Activated naive CD8-positive, alpha-beta T cell treated with anti-CD3 and anti-CD28 coated beads, Interleukin-2, amount 50 U/mL, for 24 hours (primary cell): ENCODE results near the gene RASA3.
"Not testable (repeated sequence)": the region's sequence is repeated elsewhere in the genome, so short reads cannot be mapped to it uniquely, and the experiment has no call there.

Experiments
- ATAC-seq: fragments of 150-1000 bp; cut with Tn5 transposase; one replicate; pipeline ENCODE4 v1.10.0; 2021
- DNase-seq: peaks from one replicate; pipeline ENCODE4 v3.0.0; 2021
- H3K27ac Mint-ChIP-seq: one replicate; pipeline ENCODE4 v1.8.0; 2021; ENCODE audit warnings: mild to moderate bottlenecking, mixed read lengths
- H3K27me3 Mint-ChIP-seq: one replicate; pipeline ENCODE4 v1.8.0; 2021; ENCODE audit warnings: mixed read lengths
- H3K36me3 Mint-ChIP-seq: one replicate; pipeline ENCODE4 v1.8.0; 2021; ENCODE audit warnings: low read depth, mixed read lengths
- H3K4me1 Mint-ChIP-seq: one replicate; pipeline ENCODE4 v1.8.0; 2021; ENCODE audit warnings: mixed read lengths
- H3K4me3 Mint-ChIP-seq: one replicate; pipeline ENCODE4 v1.8.0; 2021; ENCODE audit warnings: mild to moderate bottlenecking, moderate library complexity, mixed read lengths
- H3K9me3 Mint-ChIP-seq: one replicate; pipeline ENCODE4 v1.8.0; 2021; ENCODE audit warnings: mixed read lengths

Gene RASA3

DNA sequence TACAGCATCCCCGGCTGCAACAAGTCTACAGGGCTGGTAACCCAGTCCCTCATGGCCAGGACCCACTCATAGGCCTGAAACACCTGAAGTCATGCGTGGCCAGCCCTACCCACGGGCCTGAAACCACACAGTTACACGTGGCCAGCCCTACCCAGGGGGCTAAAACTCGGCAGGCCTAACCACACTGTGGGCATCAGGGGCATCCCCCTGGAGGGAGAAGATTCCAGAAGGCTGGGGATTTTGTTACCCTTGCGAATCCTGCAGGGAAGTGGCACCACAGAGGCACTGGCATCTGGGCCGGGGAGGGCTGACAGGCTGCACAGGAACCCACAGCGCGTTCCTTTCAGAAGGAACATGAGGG is 110.1 kb downstream of the RASA3 start:
- Mint-ChIP-seq H3K27me3 (no peaks in the 10 kb centered on the region), H3K36me3 (peaks cover 25% of the 10 kb centered on the region), H3K4me1 (no peaks in the 10 kb centered on the region), H3K9me3 (no peaks in the 10 kb centered on the region), H3K4me3 (no peak overlapping the region), H3K27ac (no peak overlapping the region)
- ATAC-seq (no peak), DNase-seq (no peak)

DNA sequence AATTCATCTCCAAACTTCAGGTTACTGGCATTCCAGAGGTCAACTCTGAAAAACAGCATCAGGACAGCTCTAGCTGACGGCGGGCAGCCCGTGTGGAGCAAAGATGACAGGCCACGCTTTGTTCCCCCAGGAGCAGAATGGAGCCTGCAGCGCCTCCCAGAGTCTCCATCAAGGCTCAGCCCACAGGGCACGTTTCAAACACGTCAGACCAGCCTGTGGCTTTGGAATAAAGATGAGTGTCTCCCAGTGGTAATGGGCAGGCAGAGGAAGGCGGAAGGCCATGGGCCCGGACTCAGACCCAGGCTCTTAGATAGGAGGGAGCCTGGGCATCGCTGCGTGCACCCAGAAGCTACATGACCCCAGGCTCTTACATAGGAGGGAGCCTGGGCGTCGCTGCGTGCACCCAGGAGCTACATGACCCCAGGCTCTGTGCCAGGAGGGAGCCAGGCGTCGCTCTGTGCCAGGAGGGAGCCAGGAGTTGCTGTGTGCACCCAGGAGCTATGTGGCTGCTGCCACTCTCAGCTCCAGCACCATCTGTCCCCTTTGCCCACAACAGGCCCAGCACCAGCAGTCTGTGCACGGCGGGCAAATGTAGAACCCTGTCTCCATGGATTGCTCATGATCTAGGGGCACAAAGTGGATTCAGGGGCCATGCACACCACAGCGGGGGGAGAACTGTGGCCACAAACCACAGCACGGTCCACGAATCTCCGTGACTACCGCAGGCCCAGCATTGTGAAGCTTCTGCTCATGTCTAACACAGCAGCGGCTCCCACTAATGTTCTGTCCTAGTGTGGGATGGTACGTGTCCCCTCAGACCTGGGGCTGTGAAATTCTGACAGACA is 110.7 kb downstream of the RASA3 start:
- Mint-ChIP-seq H3K9me3 (no peaks in the 10 kb centered on the region), H3K36me3 (peaks cover 27% of the 10 kb centered on the region), H3K4me3 (no peak overlapping the region), H3K4me1 (peaks cover 3% of the 10 kb centered on the region), H3K27ac (no peak overlapping the region), H3K27me3 (no peaks in the 10 kb centered on the region)
- ATAC-seq (no peak), DNase-seq (no peak)

DNA sequence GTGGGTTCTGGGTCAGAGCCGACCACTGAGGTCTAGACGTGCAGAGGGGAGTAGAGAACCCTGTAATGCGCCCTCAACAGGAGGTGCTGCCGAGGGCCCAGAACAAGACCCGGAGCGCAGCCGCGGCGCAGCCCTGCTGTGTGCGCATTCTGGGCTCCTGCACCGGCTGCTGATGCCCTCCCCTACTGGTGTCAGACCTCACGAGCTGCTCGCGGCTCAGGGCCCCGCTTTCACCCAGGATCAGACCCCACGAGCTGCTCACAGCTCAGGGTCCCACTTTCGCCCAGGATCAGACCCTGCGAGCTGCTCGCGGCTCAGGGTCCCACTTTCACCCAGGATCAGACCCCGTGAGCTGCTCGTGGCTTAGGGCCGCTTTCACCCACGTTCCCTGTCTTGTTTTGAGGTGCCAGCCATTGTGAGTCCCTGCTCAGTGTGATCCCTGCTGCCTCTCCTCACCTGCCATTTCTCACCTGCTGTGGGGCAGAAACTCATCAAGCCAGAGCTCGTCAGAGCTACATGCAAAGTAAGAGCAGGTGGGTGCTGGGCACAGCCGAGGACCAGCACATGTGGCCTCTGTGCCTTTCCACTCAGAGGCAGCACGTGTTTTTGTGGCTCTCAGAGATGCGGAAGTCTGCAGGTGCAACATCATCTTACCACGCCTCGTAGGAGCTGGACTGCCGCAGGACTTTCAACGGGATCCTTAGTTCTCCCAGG is 111.5 kb downstream of the RASA3 start:
- ATAC-seq, result no peak
- Mint-ChIP-seq H3K27ac (no peak overlapping the region), H3K27me3 (no peaks in the 10 kb centered on the region), H3K4me1 (peaks cover 8% of the 10 kb centered on the region), H3K36me3 (peaks cover 31% of the 10 kb centered on the region), H3K4me3 (no peak overlapping the region), H3K9me3 (no peaks in the 10 kb centered on the region)
- no peak for DNase-seq

DNA sequence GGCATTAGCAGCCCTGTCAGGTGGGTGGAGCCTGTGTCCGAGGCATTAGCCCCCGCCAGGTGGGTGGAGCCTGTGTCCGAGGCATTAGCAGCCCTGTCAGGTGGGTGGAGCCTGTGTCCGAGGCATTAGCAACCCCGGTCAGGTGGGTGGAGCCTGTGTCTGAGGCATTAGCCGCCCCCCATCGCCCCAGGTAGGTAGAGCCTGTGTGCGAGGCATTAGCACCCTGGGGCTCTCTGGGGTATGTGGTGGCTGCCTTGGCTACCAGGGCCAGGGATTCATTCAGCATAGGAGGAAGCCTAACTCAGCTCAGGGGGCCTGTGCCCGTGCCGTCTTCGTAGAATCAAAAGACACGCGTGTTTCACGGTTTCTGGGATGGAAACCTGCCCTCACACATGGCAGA is 112.3 kb downstream of the RASA3 start:
- H3K36me3 Mint-ChIP-seq, result peaks cover 29% of the 10 kb centered on the region
- H3K4me3 Mint-ChIP-seq, H3K27me3 Mint-ChIP-seq, H3K9me3 Mint-ChIP-seq, H3K27ac Mint-ChIP-seq, ATAC-seq, DNase-seq: not testable (repeated sequence)
- peaks cover 11% of the 10 kb centered on the region for H3K4me1 Mint-ChIP-seq

DNA sequence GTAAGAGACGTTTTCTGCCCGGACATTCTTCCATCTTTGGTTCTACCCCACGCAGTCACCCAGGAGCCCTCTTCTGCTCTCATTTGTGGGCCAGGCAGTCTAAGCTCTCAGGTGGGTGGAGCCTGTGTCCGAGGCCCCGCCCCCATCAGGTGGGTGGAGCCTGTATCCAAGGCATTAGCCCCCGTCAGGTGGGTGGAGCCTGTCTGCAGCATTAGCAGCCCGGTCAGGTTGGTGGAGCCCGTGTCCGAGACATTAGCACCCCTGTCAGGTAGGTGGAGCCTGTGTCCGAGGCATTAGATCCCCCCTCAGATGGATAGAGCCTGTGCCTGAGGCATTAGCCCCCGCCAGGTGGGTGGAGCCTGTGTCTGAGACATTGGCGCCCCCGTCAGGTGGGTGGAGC is 113.1 kb downstream of the RASA3 start:
- Mint-ChIP-seq H3K9me3 (no peaks in the 10 kb centered on the region), H3K4me1 (peaks cover 11% of the 10 kb centered on the region), H3K36me3 (peaks cover 29% of the 10 kb centered on the region), H3K27me3 (no peaks in the 10 kb centered on the region), H3K27ac (no peak overlapping the region), H3K4me3 (no peak overlapping the region)
- DNase-seq (peak; percentile 54), ATAC-seq (no peak)

DNA sequence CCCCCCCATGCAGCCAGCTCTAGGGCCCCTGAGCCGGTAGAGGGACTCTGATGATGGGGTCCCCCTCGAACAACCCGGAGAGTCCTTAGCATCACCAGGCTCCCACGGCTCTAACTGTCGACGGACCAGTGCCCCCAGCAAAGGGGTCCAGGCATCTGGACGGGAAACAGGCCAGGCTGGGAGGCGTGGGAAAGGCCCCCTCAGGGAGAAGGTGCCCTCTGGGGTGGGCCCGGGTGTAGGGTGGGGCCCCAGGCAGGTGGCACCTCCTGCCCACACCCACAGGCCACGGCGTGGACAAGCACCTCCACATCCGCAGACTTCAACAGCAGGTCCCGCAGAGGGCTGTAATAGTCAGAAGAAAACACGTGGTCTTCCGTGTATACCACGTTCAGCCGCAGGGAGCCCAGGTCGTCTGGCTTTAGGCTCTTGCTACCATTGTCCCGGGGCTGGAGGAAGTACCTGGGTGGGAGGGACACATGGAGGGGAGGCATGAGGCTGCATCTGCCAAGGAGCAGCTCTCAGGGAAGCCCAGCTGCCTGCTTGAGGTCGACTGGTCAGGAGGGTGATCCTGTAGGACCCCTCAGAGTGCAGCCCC is 113.9 kb downstream of the RASA3 start:
- no peaks in the 10 kb centered on the region for H3K9me3 Mint-ChIP-seq
- H3K4me3 Mint-ChIP-seq, result no peak overlapping the region
- H3K4me1 Mint-ChIP-seq, result peaks cover 11% of the 10 kb centered on the region
- DNase-seq, result no peak
- H3K36me3 Mint-ChIP-seq, result peaks cover 26% of the 10 kb centered on the region
- H3K27ac Mint-ChIP-seq, result no peak overlapping the region
- H3K27me3 Mint-ChIP-seq, result no peaks in the 10 kb centered on the region
- no peak for ATAC-seq

DNA sequence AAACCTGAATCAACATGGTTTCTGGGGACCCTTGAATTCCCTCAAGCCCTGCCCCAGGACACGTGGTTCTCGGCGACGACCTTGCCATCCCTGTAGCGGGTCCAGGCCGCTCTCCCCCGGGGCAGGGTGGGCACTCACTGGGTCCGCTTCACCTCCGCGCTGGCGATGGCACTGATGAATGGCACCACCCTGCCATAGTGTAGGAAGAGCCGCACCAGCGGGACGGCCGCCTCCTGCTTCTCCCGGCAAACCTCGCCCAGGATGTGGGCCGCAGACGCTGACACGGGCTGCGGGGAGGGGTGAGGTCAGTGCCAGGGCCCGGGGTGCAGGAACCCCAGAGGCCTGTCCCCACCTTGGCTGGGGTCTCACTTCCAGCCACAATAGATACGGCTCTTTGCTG is 114.5 kb downstream of the RASA3 start:
- H3K36me3 Mint-ChIP-seq, result peaks cover 22% of the 10 kb centered on the region
- no peak for ATAC-seq
- no peak overlapping the region for H3K4me3 Mint-ChIP-seq
- H3K4me1 Mint-ChIP-seq, result peaks cover 11% of the 10 kb centered on the region
- H3K9me3 Mint-ChIP-seq, result no peaks in the 10 kb centered on the region
- H3K27ac Mint-ChIP-seq, result no peak overlapping the region
- DNase-seq, result no peak
- H3K27me3 Mint-ChIP-seq, result no peaks in the 10 kb centered on the region

DNA sequence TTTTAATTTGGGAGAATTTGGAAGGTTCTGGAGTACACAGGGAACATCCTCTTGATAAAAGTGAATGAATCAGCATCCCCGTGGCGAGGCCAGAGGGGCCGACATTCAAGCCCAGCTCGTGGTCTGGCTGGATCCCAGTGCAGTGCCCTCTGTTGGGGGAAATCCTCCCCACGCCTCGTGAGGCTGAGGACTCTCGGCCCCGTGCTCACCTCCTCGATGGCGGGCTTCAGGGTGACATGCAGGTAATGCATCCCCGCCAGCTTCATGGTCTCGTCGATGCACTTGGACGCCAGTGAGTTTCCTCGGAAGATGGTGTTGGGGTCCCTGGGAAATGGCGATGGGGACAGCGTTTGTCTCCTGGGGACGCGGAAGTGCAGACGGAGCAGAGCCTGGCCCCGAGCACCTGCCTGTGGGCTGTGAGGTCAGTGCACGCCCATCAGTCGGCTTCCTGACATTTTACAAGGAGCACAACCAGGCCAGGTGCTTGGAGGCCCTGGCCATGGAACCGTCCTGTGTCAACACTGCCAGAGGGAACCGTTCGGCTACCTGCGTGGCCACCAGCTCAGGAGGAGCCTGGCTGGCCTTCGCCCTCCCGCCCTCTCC is 115.3 kb downstream of the RASA3 start:
- Mint-ChIP-seq H3K9me3 (no peaks in the 10 kb centered on the region), H3K4me3 (no peak overlapping the region), H3K4me1 (peaks cover 11% of the 10 kb centered on the region), H3K27ac (peak overlapping the region; percentile 64), H3K27me3 (no peaks in the 10 kb centered on the region), H3K36me3 (peaks cover 19% of the 10 kb centered on the region)
- DNase-seq, result no peak
- ATAC-seq, result no peak

DNA sequence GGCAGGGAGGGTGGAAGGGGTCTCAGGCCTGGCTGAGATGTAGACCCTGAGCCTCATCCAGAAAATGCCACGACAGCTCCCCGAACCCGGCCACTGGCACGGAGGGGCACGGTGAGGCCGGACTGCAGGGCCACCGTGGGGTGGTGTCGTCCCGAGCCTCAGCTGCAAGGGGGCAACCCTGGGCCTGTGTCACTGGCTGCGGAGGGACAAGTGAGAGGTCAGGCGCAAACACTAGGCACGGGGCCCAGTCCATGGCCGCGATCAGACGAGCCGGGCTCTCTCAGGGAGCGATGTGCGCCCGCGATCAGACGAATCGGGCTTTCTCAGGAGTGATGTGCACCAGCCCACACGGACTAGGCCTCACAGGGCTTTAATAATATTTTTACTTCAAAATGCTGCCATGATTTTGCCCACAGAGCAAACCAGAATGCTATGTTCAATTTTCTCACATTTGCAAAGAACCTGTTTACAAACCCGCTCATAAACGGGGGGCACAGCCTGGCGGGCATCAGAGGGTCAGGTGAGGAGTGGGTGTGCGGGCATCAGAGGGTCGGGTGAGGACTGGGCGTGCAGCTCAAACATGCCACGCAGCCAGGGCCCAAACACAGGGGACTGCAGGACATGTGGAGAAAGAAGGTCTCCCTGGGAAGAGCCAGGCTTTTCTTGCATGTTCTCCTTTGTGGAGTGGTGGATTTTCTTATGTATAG is 115.9 kb downstream of the RASA3 start:
- H3K9me3 Mint-ChIP-seq, result no peaks in the 10 kb centered on the region
- no peak overlapping the region for H3K4me3 Mint-ChIP-seq
- no peak for DNase-seq
- peak overlapping the region; percentile 83 for H3K27ac Mint-ChIP-seq
- no peaks in the 10 kb centered on the region for H3K27me3 Mint-ChIP-seq
- peaks cover 11% of the 10 kb centered on the region for H3K4me1 Mint-ChIP-seq
- H3K36me3 Mint-ChIP-seq, result peaks cover 19% of the 10 kb centered on the region
- ATAC-seq, result no peak

DNA sequence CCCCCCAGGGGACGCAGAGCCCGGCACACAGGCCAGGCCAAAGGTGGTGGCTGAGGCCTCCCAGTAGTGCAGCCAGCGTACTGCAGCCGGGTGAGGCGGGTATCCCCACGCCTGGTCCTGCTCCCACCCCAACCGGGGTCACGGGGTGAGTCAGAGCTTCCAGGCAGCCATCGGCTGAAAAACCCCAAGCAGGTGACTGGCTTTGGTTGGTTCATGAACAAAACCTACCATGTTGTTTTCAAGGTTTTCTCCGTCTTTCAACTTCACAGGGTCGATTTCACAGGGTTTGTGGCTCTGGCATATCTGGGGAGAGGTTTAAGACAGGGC is 116.5 kb downstream of the RASA3 start:
- Mint-ChIP-seq H3K4me1 (peaks cover 11% of the 10 kb centered on the region), H3K36me3 (peaks cover 18% of the 10 kb centered on the region), H3K27me3 (no peaks in the 10 kb centered on the region), H3K4me3 (no peak overlapping the region), H3K27ac (peak overlapping the region; percentile 83), H3K9me3 (no peaks in the 10 kb centered on the region)
- ATAC-seq (peak; percentile 66), DNase-seq (peak; percentile 37)

DNA sequence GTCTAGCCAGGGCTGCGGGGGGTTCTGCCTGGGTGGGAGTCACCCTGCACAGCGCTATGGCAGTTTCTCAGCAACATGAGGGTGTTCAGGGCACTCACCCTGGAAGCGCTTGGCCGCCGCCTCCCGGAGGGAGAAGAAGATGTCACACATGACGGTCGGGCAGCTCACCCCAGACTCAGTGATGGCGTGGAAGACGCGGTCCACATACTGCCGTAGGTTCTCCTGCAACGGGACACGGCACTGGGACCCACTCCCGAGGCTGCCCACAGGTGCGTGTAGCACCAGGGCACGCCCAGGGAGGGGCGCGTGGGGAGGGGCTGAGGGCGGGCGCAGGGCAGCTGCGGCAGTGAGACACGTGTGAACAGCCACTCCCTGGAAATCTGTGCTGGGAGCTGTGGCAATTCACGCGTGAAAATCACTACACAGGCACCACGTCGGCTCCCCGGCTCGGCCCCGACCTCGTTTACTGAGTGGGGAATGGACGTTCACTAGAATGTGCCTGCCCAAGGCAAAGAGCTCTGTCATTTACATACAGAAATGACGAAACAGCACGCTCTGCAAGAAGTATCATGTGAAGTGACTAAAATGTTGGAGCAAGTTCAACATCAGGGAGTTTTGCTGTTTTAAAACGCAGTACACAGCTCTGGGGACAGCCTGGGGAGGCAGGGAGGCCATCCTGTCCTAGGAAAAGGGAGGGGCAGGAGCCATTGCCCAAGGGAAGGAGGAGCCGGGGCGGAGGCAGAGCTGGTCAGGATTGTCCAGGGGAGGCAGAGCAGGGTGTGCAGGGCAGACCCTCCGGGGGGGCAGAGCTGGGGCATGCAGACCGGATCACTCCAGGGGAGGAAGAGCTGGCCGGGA is 117.1 kb downstream of the RASA3 start:
- Mint-ChIP-seq H3K27me3 (no peaks in the 10 kb centered on the region), H3K9me3 (no peaks in the 10 kb centered on the region), H3K4me3 (no peak overlapping the region), H3K4me1 (peaks cover 11% of the 10 kb centered on the region), H3K27ac (peak overlapping the region; percentile 60), H3K36me3 (peaks cover 15% of the 10 kb centered on the region)
- no peak for ATAC-seq
- DNase-seq, result no peak

DNA sequence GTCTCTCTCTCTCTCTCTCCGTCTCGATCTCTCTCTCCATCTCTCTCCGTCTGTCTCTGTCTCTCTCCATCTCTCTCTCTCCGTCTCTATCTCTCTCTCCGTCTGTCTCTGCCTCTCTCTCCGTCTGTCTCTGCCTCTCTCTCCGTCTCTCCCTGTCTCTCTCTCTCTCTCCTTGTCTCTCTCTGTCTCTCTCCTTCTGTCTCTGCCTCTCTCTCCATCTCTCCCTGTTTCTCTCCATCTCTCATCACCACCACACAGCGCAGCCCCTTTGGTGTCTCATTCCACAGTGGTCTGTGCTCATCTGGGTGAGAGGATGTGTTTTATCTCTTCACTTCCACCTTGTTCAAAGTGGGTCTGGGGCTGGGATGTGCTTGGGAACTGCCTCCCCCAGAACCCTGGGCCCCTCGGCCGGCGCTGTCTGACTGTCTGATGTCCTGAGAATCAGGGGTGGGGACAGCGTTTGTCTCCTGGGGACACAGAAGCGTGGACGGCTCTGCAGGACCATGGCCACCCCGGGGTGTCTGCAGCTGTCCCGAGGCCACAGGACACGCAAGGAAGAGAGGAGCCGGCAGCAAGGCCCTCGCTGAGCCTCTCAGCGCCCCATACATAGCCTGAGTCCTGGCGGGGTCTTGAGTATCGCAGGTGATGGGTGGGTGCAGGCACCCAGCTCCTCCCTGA is 118.3 kb downstream of the RASA3 start:
- Mint-ChIP-seq H3K27me3 (no peaks in the 10 kb centered on the region), H3K9me3 (no peaks in the 10 kb centered on the region), H3K36me3 (peaks cover 14% of the 10 kb centered on the region), H3K4me1 (peaks cover 11% of the 10 kb centered on the region), H3K27ac (no peak overlapping the region), H3K4me3 (no peak overlapping the region)
- DNase-seq (no peak), ATAC-seq (no peak)

DNA sequence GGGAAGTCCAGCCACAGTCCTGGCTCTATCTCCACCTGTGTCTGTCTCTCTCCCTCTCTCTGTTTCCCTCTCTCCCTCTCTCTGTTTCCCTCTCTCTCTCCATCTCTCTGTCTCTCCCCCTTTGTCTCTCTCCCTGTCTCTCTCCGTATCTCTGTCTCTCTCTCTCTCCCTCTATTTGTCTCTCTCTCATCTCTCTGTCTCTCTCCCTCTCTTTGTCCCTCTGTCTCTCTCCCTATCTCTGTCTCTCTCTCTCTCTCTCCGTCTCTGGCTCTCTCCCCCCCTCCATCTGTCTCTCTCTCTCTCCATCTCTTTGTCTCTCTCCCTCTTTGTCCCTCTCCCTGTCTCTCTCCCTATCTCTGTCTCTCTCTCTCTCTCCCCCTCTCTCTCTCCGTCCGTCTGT is 119.1 kb downstream of the RASA3 start:
- Mint-ChIP-seq H3K36me3 (peaks cover 15% of the 10 kb centered on the region), H3K4me1 (peaks cover 11% of the 10 kb centered on the region), H3K27ac (no peak overlapping the region), H3K9me3 (no peaks in the 10 kb centered on the region), H3K27me3 (no peaks in the 10 kb centered on the region), H3K4me3 (no peak overlapping the region)
- DNase-seq (no peak), ATAC-seq (no peak)
